GM12878 (cell line): ENCODE results near the gene MAP1S.

Experiments used
- CTCF ChIP-seq, 3 experiments: IDR thresholded peaks in 2 of 3; conservative IDR thresholded peaks in 1 of 3; 2 replicates each; pipeline ENCODE4 v1.5.1; 2011; ENCODE audit warnings: low read depth in 3 of 3, low read length in 3 of 3, mild to moderate bottlenecking in 3 of 3, control low read depth in 2 of 3, moderate library complexity in 2 of 3, inconsistent platforms in 1 of 3, mixed read lengths in 1 of 3; ENCODE audit not compliant: control insufficient read depth in 2 of 3, insufficient read depth in 1 of 3; ENCODE audit errors: extremely low read depth in 1 of 3
- EZH2 ChIP-seq: IDR thresholded peaks from 2 replicates; pipeline ENCODE4 v1.6.1; 2012; ENCODE audit warnings: low read depth, mild to moderate bottlenecking, control low read depth, inconsistent platforms, low read length, borderline replicate concordance; ENCODE audit not compliant: control insufficient read depth
- MXI1 ChIP-seq: fragments of 150-350 bp; IDR thresholded peaks from 2 replicates; pipeline ENCODE4 v1.6.1; 2011; ENCODE audit warnings: low read depth, mild to moderate bottlenecking, inconsistent platforms, low read length, improper control_type of control experiment
- RCOR1 ChIP-seq: conservative IDR thresholded peaks from 2 replicates; pipeline ENCODE4 v1.6.1; 2012; ENCODE audit warnings: low read depth, low read length, improper control_type of control experiment
- ZNF274 ChIP-seq: IDR thresholded peaks from one replicate; pipeline ENCODE4 v1.8.0; 2011; ENCODE audit not compliant: insufficient read length, insufficient read depth
- TF ChIP-seq, protein P1 (sequence below): fragments of 450-650 bp; formaldehyde crosslinking; IDR thresholded peaks from 2 replicates; pipeline ENCODE4 v1.4.0; 2022; ENCODE audit warnings: mild to moderate bottlenecking, moderate library complexity

DNA sequence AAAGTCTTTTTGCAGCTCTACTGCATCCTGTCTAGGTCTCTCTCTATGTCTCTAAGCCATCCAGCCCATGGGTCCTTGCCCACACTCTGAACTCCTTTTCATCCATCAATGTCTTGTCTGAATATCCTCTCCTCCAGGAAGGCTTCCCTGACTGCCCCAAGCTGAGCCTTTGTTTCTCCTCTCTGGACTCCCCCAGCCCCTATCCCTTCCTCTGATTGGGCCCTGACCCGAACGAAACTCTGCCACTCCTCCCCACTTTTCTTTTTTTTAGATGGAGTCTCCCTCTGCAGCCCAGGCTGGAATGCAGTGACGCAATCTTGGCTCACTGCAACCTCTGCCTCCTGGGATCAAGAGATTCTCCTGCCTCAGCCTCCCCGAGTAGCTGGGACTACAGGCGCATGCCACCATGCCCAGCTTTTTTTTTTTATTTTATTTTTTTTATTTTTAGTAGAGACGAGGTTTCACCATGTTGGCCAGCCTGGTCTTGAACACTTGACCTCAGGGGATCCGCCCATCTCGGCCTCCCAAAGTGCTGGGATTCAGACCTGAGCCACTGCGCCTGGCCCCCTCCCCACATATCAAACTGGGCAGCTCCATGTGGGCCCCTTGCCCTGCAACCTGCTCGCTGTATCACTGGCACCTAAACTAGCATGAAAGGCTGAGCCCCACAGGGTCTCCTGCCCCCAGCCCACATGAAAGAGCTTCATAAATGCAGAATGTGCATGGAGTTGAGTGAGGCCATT, 30.3 kb upstream of the MAP1S start:
- TF ChIP-seq MXI1 (no peak), RCOR1 (no peak), EZH2 (no peak), ZNF274 (no peak), CTCF (IDR thresholded peaks at IDR 0.05 in 2 of 3, conservative IDR thresholded peaks at IDR 0.05 in 1 of 3; ENCODE audit: control insufficient read depth in 2 of 3, extremely low read depth in 1 of 3, insufficient read depth in 1 of 3, low read depth in 3 of 3, low read length in 3 of 3) (no peak)
- TF ChIP-seq, protein P1, sequence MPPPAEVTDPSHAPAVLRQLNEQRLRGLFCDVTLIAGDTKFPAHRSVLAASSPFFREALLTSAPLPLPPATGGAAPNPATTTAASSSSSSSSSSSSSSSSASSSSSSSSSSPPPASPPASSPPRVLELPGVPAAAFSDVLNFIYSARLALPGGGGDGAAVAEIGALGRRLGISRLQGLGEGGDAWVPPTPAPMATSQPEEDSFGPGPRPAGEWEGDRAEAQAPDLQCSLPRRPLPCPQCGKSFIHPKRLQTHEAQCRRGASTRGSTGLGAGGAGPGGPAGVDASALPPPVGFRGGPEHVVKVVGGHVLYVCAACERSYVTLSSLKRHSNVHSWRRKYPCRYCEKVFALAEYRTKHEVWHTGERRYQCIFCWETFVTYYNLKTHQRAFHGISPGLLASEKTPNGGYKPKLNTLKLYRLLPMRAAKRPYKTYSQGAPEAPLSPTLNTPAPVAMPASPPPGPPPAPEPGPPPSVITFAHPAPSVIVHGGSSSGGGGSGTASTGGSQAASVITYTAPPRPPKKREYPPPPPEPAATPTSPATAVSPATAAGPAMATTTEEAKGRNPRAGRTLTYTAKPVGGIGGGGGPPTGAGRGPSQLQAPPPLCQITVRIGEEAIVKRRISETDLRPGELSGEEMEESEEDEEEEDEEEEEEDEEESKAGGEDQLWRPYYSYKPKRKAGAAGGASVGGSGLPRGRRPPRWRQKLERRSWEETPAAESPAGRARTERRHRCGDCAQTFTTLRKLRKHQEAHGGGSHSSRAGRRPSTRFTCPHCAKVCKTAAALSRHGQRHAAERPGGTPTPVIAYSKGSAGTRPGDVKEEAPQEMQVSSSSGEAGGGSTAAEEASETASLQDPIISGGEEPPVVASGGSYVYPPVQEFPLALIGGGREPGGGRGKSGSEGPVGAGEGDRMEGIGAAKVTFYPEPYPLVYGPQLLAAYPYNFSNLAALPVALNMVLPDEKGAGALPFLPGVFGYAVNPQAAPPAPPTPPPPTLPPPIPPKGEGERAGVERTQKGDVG (CRISPR knock-in tag): no peak
